Heart right ventricle (tissue), 16 donors: ENCODE measurements around the gene GRPEL1. TPM values are rescaled to one million over a fixed set of nuclear protein-coding genes. Genes with fewer than 3 reads are reported as not detected.

Experiments used
- ATAC-seq, 8 donors: fragments of 200-7000 bp; cut with Tn5 transposase; one replicate each; pipeline ENCODE4 v1.9.1; 2020; ENCODE audit warnings: mild to moderate bottlenecking in 8 of 8, moderate library complexity in 8 of 8, moderate number of reproducible peaks in 1 of 8
- DNase-seq, 2 donors: peaks; one replicate each; pipeline ENCODE4 v3.0.0-alpha.2; 2020
- H3K27ac ChIP-seq, 10 donors: fragments of 200-600 bp; sonication (generic) in 2 of 10; one replicate each; pipeline versions ENCODE4 v1.5.0 to v1.8.0; 2020 to 2022; ENCODE audit warnings: mild to moderate bottlenecking in 3 of 10
- H3K27me3 ChIP-seq, 7 donors: fragments of 200-600 bp; one replicate each; pipeline ENCODE4 v1.8.0; 2021 to 2022; ENCODE audit warnings: mild to moderate bottlenecking in 2 of 7
- H3K36me3 ChIP-seq, 9 donors: fragments of 200-600 bp; sonication (generic) in 1 of 9; one replicate each; pipeline versions ENCODE4 v1.5.0 to v1.8.0; 2020 to 2022; ENCODE audit warnings: mild to moderate bottlenecking in 2 of 9
- H3K4me1 ChIP-seq, 9 donors: fragments of 200-600 bp; sonication (generic) in 1 of 9; one replicate each; pipeline versions ENCODE4 v1.5.0 to v1.8.0; 2020 to 2022; ENCODE audit warnings: mild to moderate bottlenecking in 4 of 9
- H3K4me3 ChIP-seq, 10 donors: fragments of 200-600 bp; sonication (generic) in 2 of 10; one replicate each; pipeline versions ENCODE4 v1.5.0 to v1.8.0; 2020 to 2022; ENCODE audit warnings: mild to moderate bottlenecking in 7 of 10, moderate library complexity in 2 of 10
- H3K9me3 ChIP-seq, 11 donors: fragments of 200-600 bp in 10 of 11; sonication (generic) in 2 of 11; one replicate each; pipeline versions ENCODE4 v1.5.0 to v1.8.0; 2013 to 2022; ENCODE audit warnings: mild to moderate bottlenecking in 2 of 11, control low read depth in 1 of 11, moderate library complexity in 1 of 11
- WGBS, 2 donors: extraction: QIAGEN DNeasy Blood & Tissue Kit; methylation state at CpG; one replicate each; pipeline ENCODE4 v1.1.7; 2013; ENCODE audit warnings: inconsistent platforms in 1 of 2; 5-methylcytosine and 5-hydroxymethylcytosine counted together
- intact Hi-C, 10 donors: fragments of 100-400 bp; cut with DNase I; formaldehyde crosslinking; loops; one replicate each; pipeline versions ENCODE4 v1.11.1 to v1.14.2; 2022
- long read RNA-seq, 3 donors: library from polyadenylated mRNA; unstranded; transcript quantifications; one replicate each; pipeline ENCODE4 v2.0.0, GENCODE V29; 2020 to 2021
- polyA plus RNA-seq, 2 donors: library from polyadenylated mRNA; stranded (reverse); fragments of 200-250 nt; gene quantifications; one replicate each; pipeline ENCODE4 v1.2.3, GENCODE V29; 2013
- total RNA-seq, 10 donors: library from RNA; stranded (reverse); fragmentation: NEBNext Ultra II Directional in 3 of 10; extraction: Animal tissue kit (Norgen Biotek cat#: 25700) in 3 of 10; gene quantifications; one replicate each; pipeline versions ENCODE4 v1.2.1 to v1.2.4, GENCODE V29; 2021 to 2023
- TF ChIP-seq, protein P1 (sequence below), 9 donors: fragments of 200-600 bp; sonication (generic) in 2 of 9; IDR thresholded peaks; one replicate each; pipeline versions ENCODE4 v1.5.0 to v1.8.0; 2021 to 2022; ENCODE audit warnings: antibody characterized with exemption in 9 of 9, mild to moderate bottlenecking in 5 of 9, moderate library complexity in 1 of 9
- donor health status: Arrhythmogenic right ventricular cardiomyopathy.
- donor health status: ischemic (EF 13 %, LVEDD 7.1; RV severe dilation, severe dysfunction).
- donor health status: healthy with polysubstance abuse.
- donor health status: DM: no; HTN: yes; CAD: no.
- donor health status: DM: no; HTN: no; CAD: no.
- donor health status: ischemic (EF 25% LVEDD 6.9; RV normal size, moderate dysfunction).
- donor health status: ischemic (EF 25% LVEDD 5.7; RV mildly dilated, moderate dysfunction).
- donor health status: healthy.
- donor health status: DM: yes; HTN: yes; CAD: no.
- donor health status: Ischemic cardiomyopathy.
- donor health status: ischemic (EF 35%, LVEDD 5.7; RV mildly dilated, moderate dysfunction).
- donor health status: nonischemic (EF 11% LVEDD 7.7; RV severe dilation, severe dysfunction).
- donor health status: DM: yes; HTN: yes; CAD: no.
- donor health status: PGD.
- donor health status: ischemic (EF 29% LVEDD 5.4; RV normal size, mild dysfunction).
- donor health status: nonischemic (EF 23%, LVEDD 6.1; RV moderate dilation, normal function).

The GRPEL1 gene
- total RNA-seq, result 10 to 100 TPM; 50.8 to 83.3 (median 55.8) TPM
- 10 to 100 TPM; 38.7 to 71.6 TPM for polyA plus RNA-seq
- long read RNA-seq, donor 1, transcript GRPEL1-201 (4 exons, 2,775 nt), result major isoform, 64 of 72 reads
- long read RNA-seq, donor 1, partial matches to known transcripts, result 0 of 72 reads
- long read RNA-seq, donor 1, other reads (novel, unspliced or antisense), result 8 of 72 reads
- long read RNA-seq, donor 2, transcript GRPEL1-201 (4 exons, 2,775 nt), result major isoform, 74 of 80 reads
- long read RNA-seq, donor 2, partial matches to known transcripts, result 0 of 80 reads
- long read RNA-seq, donor 2, other reads (novel, unspliced or antisense), result 5 of 80 reads
- long read RNA-seq, donor 3, transcript GRPEL1-201 (4 exons, 2,775 nt), result major isoform, 244 of 259 reads
- long read RNA-seq, donor 3, partial matches to known transcripts, result 0 of 259 reads
- long read RNA-seq, donor 3, other reads (novel, unspliced or antisense), result 12 of 259 reads

- Histone ChIP-seq H3K27ac (peak within 1 kb of the TSS; percentile 58 to 98 (median 90)), H3K4me1 (peaks cover 7 to 42% (median 30%) of the 10 kb centered on the region in 9 donors), H3K9me3 (no peaks in the 10 kb centered on the region), H3K27me3 (no peaks in the 10 kb centered on the region), H3K4me3 (peak within 1 kb of the TSS; percentile 68 to 99 (median 86)), H3K36me3 (peaks cover 0 to 32% (median 14%) of the 10 kb centered on the region in 9 donors)
- TF ChIP-seq, protein P1, sequence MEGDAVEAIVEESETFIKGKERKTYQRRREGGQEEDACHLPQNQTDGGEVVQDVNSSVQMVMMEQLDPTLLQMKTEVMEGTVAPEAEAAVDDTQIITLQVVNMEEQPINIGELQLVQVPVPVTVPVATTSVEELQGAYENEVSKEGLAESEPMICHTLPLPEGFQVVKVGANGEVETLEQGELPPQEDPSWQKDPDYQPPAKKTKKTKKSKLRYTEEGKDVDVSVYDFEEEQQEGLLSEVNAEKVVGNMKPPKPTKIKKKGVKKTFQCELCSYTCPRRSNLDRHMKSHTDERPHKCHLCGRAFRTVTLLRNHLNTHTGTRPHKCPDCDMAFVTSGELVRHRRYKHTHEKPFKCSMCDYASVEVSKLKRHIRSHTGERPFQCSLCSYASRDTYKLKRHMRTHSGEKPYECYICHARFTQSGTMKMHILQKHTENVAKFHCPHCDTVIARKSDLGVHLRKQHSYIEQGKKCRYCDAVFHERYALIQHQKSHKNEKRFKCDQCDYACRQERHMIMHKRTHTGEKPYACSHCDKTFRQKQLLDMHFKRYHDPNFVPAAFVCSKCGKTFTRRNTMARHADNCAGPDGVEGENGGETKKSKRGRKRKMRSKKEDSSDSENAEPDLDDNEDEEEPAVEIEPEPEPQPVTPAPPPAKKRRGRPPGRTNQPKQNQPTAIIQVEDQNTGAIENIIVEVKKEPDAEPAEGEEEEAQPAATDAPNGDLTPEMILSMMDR (IDR thresholded peaks at IDR 0.05), result peak in 1 of 9 donors; percentile 18
- 0 to 1% methylated on average over 66 to 81 of the region's 81 CpGs for WGBS, 2 donors
- intact Hi-C loops, result loop anchor here in 7 of 10 donors (1.0 to 5.0 kb wide), 9 partner anchors 23 to 160 kb away; partner anchors contain the start of genes TBC1D14 (in 3 of the 7) and TADA2B (in 1 of the 7)
- ATAC-seq, result peak; percentile 96 to 99 (median 98)
- DNase-seq, result peak; percentile 100
Measured at GRCh38 chr4:7067452-7068278, at the start of gene GRPEL1. GRPEL1 (minus strand) TSS chr4:7068064; CDS start chr4:7068032, 32 bp downstream.

GRCh38 chr4:7116705-7117104, 48.8 kb upstream of the GRPEL1 start:
- Histone ChIP-seq H3K4me1 (no peaks in the 10 kb centered on the region), H3K27me3 (peaks cover 0 to 4% (median 0%) of the 10 kb centered on the region in 7 donors), H3K9me3 (no peaks in the 10 kb centered on the region), H3K4me3 (no peak overlapping the region), H3K27ac (no peak overlapping the region), H3K36me3 (no peaks in the 10 kb centered on the region)
- intact Hi-C loops, result no loop called here
- TF ChIP-seq, protein P1 (IDR thresholded peaks at IDR 0.05), result no peak
- no peak for DNase-seq
- no peak for ATAC-seq
- 77 to 78% methylated on average over 6 of the region's 6 CpGs for WGBS, 2 donors

- 85 to 86% methylated on average over 22 of the region's 22 CpGs for WGBS, 2 donors
- intact Hi-C loops, result no loop called here
- no peak for ATAC-seq
Measured at GRCh38 chr4:7115557-7116340, 47.9 kb upstream of the GRPEL1 start.

More at GRCh38 chr4:7115557-7116340, 47.9 kb upstream of the GRPEL1 start:
- Histone ChIP-seq H3K27me3 (peaks cover 0 to 4% (median 0%) of the 10 kb centered on the region in 7 donors), H3K27ac (no peak overlapping the region), H3K36me3 (no peaks in the 10 kb centered on the region), H3K4me3 (no peak overlapping the region), H3K9me3 (no peaks in the 10 kb centered on the region), H3K4me1 (no peaks in the 10 kb centered on the region)
- TF ChIP-seq, protein P1 (IDR thresholded peaks at IDR 0.05), result no peak
- DNase-seq, result no peak
